ENCODE measurements around the gene TNFAIP2.

The TNFAIP2 gene

GRCh38 chr14:103108749-103109207 lies 14.5 kb upstream of the TNFAIP2 start:
- no peak overlapping the region for H3K4me3 ChIP-seq (ENCODE audit: low read length, poor library complexity, severe bottlenecking)
- no peaks in the 10 kb centered on the region for H3F3A ChIP-seq (ENCODE audit: low read depth)
- no peak overlapping the region for H3K9ac ChIP-seq (ENCODE audit: low read depth, low read length, poor library complexity, severe bottlenecking)
- no peak overlapping the region for H2AFZ ChIP-seq (ENCODE audit: low read length)
- H3K36me3 ChIP-seq (ENCODE audit: insufficient read depth, low read length), result no peaks in the 10 kb centered on the region
- peaks cover 7% of the 10 kb centered on the region for H3K4me1 ChIP-seq (ENCODE audit: insufficient read depth, low read length, poor library complexity, severe bottlenecking)
- no peaks in the 10 kb centered on the region for H3K9me2 ChIP-seq (replicated peaks; ENCODE audit: low read depth, low read length)
- no peaks in the 10 kb centered on the region for H3K9me3 ChIP-seq (ENCODE audit: insufficient read depth, low read depth, low read length)
- no peak for TF ChIP-seq EZH2phosphoT487 (IDR thresholded peaks at IDR 0.05; ENCODE audit: borderline replicate concordance)
- TF ChIP-seq CTCF (conservative IDR thresholded peaks at IDR 0.05; ENCODE audit: low read length), result no peak
- no peaks in the 10 kb centered on the region for H3K79me2 ChIP-seq (ENCODE audit: insufficient read depth, low read length)
- H3K4me2 ChIP-seq (ENCODE audit: low read depth, low read length, poor library complexity, severe bottlenecking), result no peak overlapping the region
- H4K20me1 ChIP-seq (ENCODE audit: insufficient read depth, low read length, poor library complexity, severe bottlenecking), result no peaks in the 10 kb centered on the region
- no peaks in the 10 kb centered on the region for H3K27me3 ChIP-seq (ENCODE audit: insufficient read depth, low read length, poor library complexity, severe bottlenecking)

- no peaks in the 10 kb centered on the region for H3K27me3 ChIP-seq (ENCODE audit: insufficient read depth, low read length, poor library complexity, severe bottlenecking)
- H3K9ac ChIP-seq (ENCODE audit: low read depth, low read length, poor library complexity, severe bottlenecking), result no peak overlapping the region
- TF ChIP-seq EZH2phosphoT487 (IDR thresholded peaks at IDR 0.05; ENCODE audit: borderline replicate concordance), result no peak
- TF ChIP-seq CTCF (conservative IDR thresholded peaks at IDR 0.05; ENCODE audit: low read length), result no peak
- no peaks in the 10 kb centered on the region for H3F3A ChIP-seq (ENCODE audit: low read depth)
- H2AFZ ChIP-seq (ENCODE audit: low read length), result no peak overlapping the region
- H3K9me2 ChIP-seq (replicated peaks; ENCODE audit: low read depth, low read length), result no peaks in the 10 kb centered on the region
- H3K4me3 ChIP-seq (ENCODE audit: low read length, poor library complexity, severe bottlenecking), result no peak overlapping the region
- H3K4me1 ChIP-seq (ENCODE audit: insufficient read depth, low read length, poor library complexity, severe bottlenecking), result peaks cover 7% of the 10 kb centered on the region
- H3K4me2 ChIP-seq (ENCODE audit: low read depth, low read length, poor library complexity, severe bottlenecking), result no peak overlapping the region
- H3K36me3 ChIP-seq (ENCODE audit: insufficient read depth, low read length), result no peaks in the 10 kb centered on the region
- no peaks in the 10 kb centered on the region for H4K20me1 ChIP-seq (ENCODE audit: insufficient read depth, low read length, poor library complexity, severe bottlenecking)
- no peaks in the 10 kb centered on the region for H3K9me3 ChIP-seq (ENCODE audit: insufficient read depth, low read depth, low read length)
- no peaks in the 10 kb centered on the region for H3K79me2 ChIP-seq (ENCODE audit: insufficient read depth, low read length)
These were observed 13.5 kb upstream of the TNFAIP2 start for GRCh38 chr14:103109535-103110441.

- Histone ChIP-seq H3K4me1 (ENCODE audit: insufficient read depth, low read length, poor library complexity, severe bottlenecking) (peaks cover 7% of the 10 kb centered on the region), H3K79me2 (ENCODE audit: insufficient read depth, low read length) (no peaks in the 10 kb centered on the region), H2AFZ (ENCODE audit: low read length) (no peak overlapping the region), H4K20me1 (ENCODE audit: insufficient read depth, low read length, poor library complexity, severe bottlenecking) (no peaks in the 10 kb centered on the region), H3K36me3 (ENCODE audit: insufficient read depth, low read length) (no peaks in the 10 kb centered on the region), H3K9me2 (replicated peaks; ENCODE audit: low read depth, low read length) (no peaks in the 10 kb centered on the region), H3K27me3 (ENCODE audit: insufficient read depth, low read length, poor library complexity, severe bottlenecking) (no peaks in the 10 kb centered on the region), H3K9ac (ENCODE audit: low read depth, low read length, poor library complexity, severe bottlenecking) (no peak overlapping the region), H3K9me3 (ENCODE audit: insufficient read depth, low read depth, low read length) (no peaks in the 10 kb centered on the region), H3K4me2 (ENCODE audit: low read depth, low read length, poor library complexity, severe bottlenecking) (no peak overlapping the region), H3K4me3 (ENCODE audit: low read length, poor library complexity, severe bottlenecking) (no peak overlapping the region), H3F3A (ENCODE audit: low read depth) (no peaks in the 10 kb centered on the region)
- no peak for TF ChIP-seq EZH2phosphoT487 (IDR thresholded peaks at IDR 0.05; ENCODE audit: borderline replicate concordance)
- TF ChIP-seq CTCF (conservative IDR thresholded peaks at IDR 0.05; ENCODE audit: low read length), result no peak
These were observed 12.5 kb upstream of the TNFAIP2 start for GRCh38 chr14:103110681-103111231.

All from Loucy (cell line).